OCI-LY7 (cell line): ENCODE results near the gene HNRNPR. TPM values are rescaled to one million over a fixed set of nuclear protein-coding genes. Genes with fewer than 3 reads are reported as not detected.

Experiments used
- BruUV-seq: library from RNA; stranded (reverse); fragments of 400-500 nt; replicated peaks from 2 replicates; lab custom pipeline; 2021; lab: Mats Ljungman, UMichigan
- CTCF ChIA-PET: fragments of 300-600 bp; sonication (Branson Sonifier 250); formaldehyde crosslinking; loops from one replicate; lab custom pipeline; 2022; ENCODE audit warnings: antibody characterized with exemption; ENCODE audit not compliant: unreplicated experiment; lab: Charles Lee
- POLR2A ChIA-PET: fragments of 300-600 bp; sonication (Branson Sonifier 250); formaldehyde crosslinking; loops from one replicate; lab custom pipeline; 2022; ENCODE audit warnings: antibody characterized with exemption; lab: Charles Lee
- DNase-seq: peaks from one replicate; pipeline ENCODE4 v3.0.0-alpha.2; 2015; ENCODE audit warnings: low spot score
- H2AFZ ChIP-seq: fragments of 200-600 bp; sonication (generic), shearing (Covaris generic); 2 replicates; pipeline ENCODE4 v1.6.1; 2014; ENCODE audit warnings: mild to moderate bottlenecking, antibody characterized with exemption, low read length, moderate library complexity
- H3K27ac ChIP-seq: fragments of 200-600 bp; sonication (generic); 2 replicates; pipeline ENCODE4 v1.5.1; 2014; ENCODE audit warnings: mixed run types, low read depth, mild to moderate bottlenecking, moderate library complexity, low read length, inconsistent platforms; ENCODE audit not compliant: poor library complexity, severe bottlenecking
- H3K36me3 ChIP-seq: fragments of 200-600 bp; sonication (generic); 2 replicates; pipeline ENCODE4 v1.6.1; 2014; ENCODE audit warnings: mild to moderate bottlenecking, antibody characterized with exemption, low read length, moderate library complexity, mixed read lengths; ENCODE audit not compliant: insufficient read depth
- H3K4me1 ChIP-seq: fragments of 200-600 bp; sonication (generic); 2 replicates; pipeline ENCODE4 v1.5.1; 2014; ENCODE audit warnings: mild to moderate bottlenecking, low read length; ENCODE audit not compliant: insufficient read depth, poor library complexity, severe bottlenecking
- H3K4me2 ChIP-seq: fragments of 200-600 bp; sonication (generic); 2 replicates; pipeline ENCODE4 v1.6.1; 2014; ENCODE audit warnings: mild to moderate bottlenecking, low read length
- H3K4me3 ChIP-seq: fragments of 200-600 bp; sonication (generic); 2 replicates; pipeline ENCODE4 v1.5.1; 2014; ENCODE audit warnings: mild to moderate bottlenecking, low read depth, low read length; ENCODE audit not compliant: poor library complexity, severe bottlenecking
- H3K79me2 ChIP-seq: fragments of 200-600 bp; sonication (generic); 2 replicates; pipeline ENCODE4 v1.6.1; 2016; ENCODE audit warnings: low read depth, mild to moderate bottlenecking, low read length, moderate library complexity, mixed read lengths; ENCODE audit not compliant: insufficient read depth
- H3K9me2 ChIP-seq: fragments of 200-600 bp; sonication (generic); 2 replicates; pipeline ENCODE4 v1.6.1; 2016; ENCODE audit warnings: mild to moderate bottlenecking, low read length, mixed read lengths; ENCODE audit not compliant: insufficient read depth
- H3K9me3 ChIP-seq: fragments of 200-600 bp; sonication (generic); 2 replicates; pipeline ENCODE4 v1.6.1; 2014; ENCODE audit warnings: mild to moderate bottlenecking, mixed run types, low read length, mixed read lengths
- H4K20me1 ChIP-seq: fragments of 200-600 bp; sonication (generic); 2 replicates; pipeline ENCODE4 v1.6.1; 2014; ENCODE audit warnings: mild to moderate bottlenecking, antibody characterized with exemption, low read length, moderate library complexity, mixed read lengths; ENCODE audit not compliant: insufficient read depth
- CTCF ChIP-seq: fragments of 200-600 bp; sonication (generic); conservative IDR thresholded peaks from 2 replicates; pipeline ENCODE4 v1.5.1; 2014; ENCODE audit warnings: mild to moderate bottlenecking, antibody characterized with exemption, low read length, moderate library complexity, mixed read lengths
- EZH2phosphoT487 ChIP-seq: fragments of 200-600 bp; sonication (generic); IDR thresholded peaks from 2 replicates; pipeline ENCODE4 v1.6.1; 2018; ENCODE audit warnings: low read depth, borderline replicate concordance, mild to moderate bottlenecking, mixed run types, antibody characterized with exemption, low read length, moderate library complexity, mixed read lengths
- intact Hi-C: fragments of 100-400 bp; cut with micrococcal nuclease; formaldehyde crosslinking; loops from one replicate; pipeline ENCODE4 v1.10.0; 2022; ENCODE audit not compliant: unreplicated experiment
- total RNA-seq, 2 experiments: library from RNA; depleted of rRNA in 1 of 2; stranded (reverse); fragments of >200 nt in 1 of 2; shearing (Covaris generic) in 1 of 2; gene quantifications; 2 replicates each; pipeline ENCODE4 v1.2.3, GENCODE V29; 2014 to 2022

Gene HNRNPR
- total RNA-seq, 2 experiments from 2014 or later: 193 to 282 TPM

DNA sequence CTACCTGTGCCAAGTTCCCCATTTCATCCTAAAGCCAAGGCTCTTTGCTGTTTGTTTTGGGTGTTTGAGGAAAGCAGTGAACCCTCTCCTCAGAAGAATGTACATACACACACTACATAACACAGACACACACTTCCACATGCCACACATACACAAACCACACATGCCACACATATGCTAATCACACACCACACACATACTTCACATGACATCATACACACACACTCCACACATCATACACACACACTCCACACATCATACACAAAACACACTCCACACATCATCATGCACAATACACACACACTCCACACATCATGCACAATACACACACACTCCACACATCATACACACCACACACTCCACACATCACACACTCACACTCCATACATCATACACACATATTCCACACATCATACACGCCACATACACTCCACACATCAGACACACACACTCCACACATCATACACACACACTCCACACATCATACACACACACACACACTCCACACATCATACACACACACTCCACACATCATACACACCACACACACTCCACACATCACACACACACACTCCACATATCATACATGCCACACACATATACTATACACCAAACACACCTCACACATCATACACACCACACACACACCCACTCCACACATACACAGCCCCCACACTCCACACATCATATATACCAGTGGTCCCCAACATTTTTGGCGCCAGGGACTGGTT, 48.2 kb upstream of the HNRNPR start:
- DNase-seq: no peak
- Histone ChIP-seq H3K9me2 (no peaks in the 10 kb centered on the region), H3K79me2 (no peaks in the 10 kb centered on the region), H3K9me3 (no peaks in the 10 kb centered on the region), H3K36me3 (no peaks in the 10 kb centered on the region), H3K4me1 (no peaks in the 10 kb centered on the region), H2AFZ (no peak overlapping the region), H3K4me3 (no peak overlapping the region), H3K4me2 (no peak overlapping the region), H4K20me1 (no peaks in the 10 kb centered on the region), H3K27ac (no peak overlapping the region)
- no peak for TF ChIP-seq EZH2phosphoT487
- no peak for TF ChIP-seq CTCF
- intact Hi-C loops: no loop called here
- BruUV-seq: no TSS peak
- ChIA-PET CTCF (no interaction called here), POLR2A (no interaction called here)

DNA sequence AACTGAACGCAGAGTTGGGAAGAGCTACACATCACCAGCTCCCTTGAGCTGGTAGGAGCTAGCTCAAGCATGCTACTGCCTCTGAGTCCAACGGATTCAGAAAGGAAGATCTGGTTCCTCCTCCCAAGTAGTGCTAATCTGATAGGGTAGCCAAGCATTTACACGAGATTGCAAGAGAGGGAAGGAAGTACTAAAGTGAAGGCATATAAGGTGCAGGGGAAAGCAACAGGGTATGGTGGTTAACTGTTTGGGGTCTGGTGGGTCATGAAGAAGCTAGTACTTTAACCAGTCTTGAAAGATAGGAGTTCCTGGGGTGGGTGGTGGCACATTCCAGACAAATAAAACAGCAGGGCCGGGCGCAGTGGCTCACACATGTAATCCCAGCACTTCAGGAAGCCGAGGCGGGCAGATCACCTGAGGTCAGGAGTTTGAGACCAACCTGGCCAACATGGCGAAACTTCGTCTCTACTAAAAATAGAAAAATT, 45.8 kb upstream of the HNRNPR start:
- Histone ChIP-seq H3K36me3 (no peaks in the 10 kb centered on the region), H3K4me2 (no peak overlapping the region), H3K9me3 (no peaks in the 10 kb centered on the region), H3K4me1 (no peaks in the 10 kb centered on the region), H3K79me2 (no peaks in the 10 kb centered on the region), H3K9me2 (no peaks in the 10 kb centered on the region), H2AFZ (no peak overlapping the region), H3K4me3 (no peak overlapping the region), H3K27ac (no peak overlapping the region), H4K20me1 (no peaks in the 10 kb centered on the region)
- ChIA-PET CTCF (no interaction called here), POLR2A (no interaction called here)
- no TSS peak for BruUV-seq
- no peak for DNase-seq
- no peak for TF ChIP-seq CTCF
- no peak for TF ChIP-seq EZH2phosphoT487
- intact Hi-C loops: no loop called here

DNA sequence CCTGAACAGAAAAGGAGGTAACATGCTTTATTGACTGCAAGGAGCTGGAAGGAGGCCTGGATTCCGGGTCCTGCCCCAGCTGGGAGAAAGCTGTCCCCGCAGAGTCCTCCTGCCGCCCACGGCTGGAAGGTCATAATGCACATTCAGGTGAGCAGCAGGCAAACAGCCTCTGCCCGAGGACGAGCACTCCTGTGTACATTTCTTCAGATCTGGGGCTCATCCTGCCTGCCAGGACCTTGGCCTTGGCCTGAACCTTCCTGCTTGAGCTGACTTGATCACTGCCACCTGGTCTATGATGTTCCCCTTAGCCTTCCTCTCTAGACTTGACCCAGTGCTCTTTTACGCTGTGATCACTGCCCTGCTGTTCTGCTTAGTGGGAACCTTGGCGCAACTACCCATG, 43.4 kb upstream of the HNRNPR start:
- Histone ChIP-seq H2AFZ (no peak overlapping the region), H4K20me1 (no peaks in the 10 kb centered on the region), H3K4me3 (no peak overlapping the region), H3K9me3 (no peaks in the 10 kb centered on the region), H3K36me3 (no peaks in the 10 kb centered on the region), H3K9me2 (no peaks in the 10 kb centered on the region), H3K79me2 (no peaks in the 10 kb centered on the region), H3K4me2 (no peak overlapping the region), H3K27ac (no peak overlapping the region), H3K4me1 (peaks cover 4% of the 10 kb centered on the region)
- POLR2A ChIA-PET: no interaction called here
- TF ChIP-seq EZH2phosphoT487: no peak
- no peak for TF ChIP-seq CTCF
- no peak for DNase-seq
- no TSS peak for BruUV-seq
- CTCF ChIA-PET: no interaction called here
- intact Hi-C loops: no loop called here
